HG03469 (cell line): ENCODE measurements around the gene LOXL1.

Experiments used
- ATAC-seq: cut with Tn5 transposase; IDR thresholded peaks from one replicate; pipeline ENCODE4 v1.9.1; 2021; ENCODE audit warnings: mild to moderate bottlenecking, moderate library complexity, moderate number of reproducible peaks; ENCODE audit not compliant: unreplicated experiment

LOXL1 gene

GRCh38 chr15:73921254-73921925, 4.9 kb upstream of the LOXL1 start:
- ATAC-seq, result no peak

- ATAC-seq, result no peak
Measured at GRCh38 chr15:73922186-73923151, 3.8 kb upstream of the LOXL1 start.

DNA sequence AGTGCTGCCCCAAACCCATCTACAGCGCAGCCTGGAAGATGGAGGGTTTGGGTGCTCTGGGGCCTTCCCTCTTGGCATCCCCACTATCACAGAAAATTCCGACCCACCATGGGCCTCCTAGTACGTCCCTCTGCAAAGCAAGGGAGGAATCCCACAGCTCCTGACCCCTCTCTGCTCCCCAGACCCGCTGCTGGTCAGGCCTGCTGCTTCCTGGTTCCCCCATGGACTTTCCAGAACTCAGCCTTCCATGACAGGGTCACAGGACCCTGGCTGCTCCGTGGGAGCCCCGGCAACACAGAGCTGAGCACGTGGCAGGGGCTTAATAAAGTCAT, 3.1 kb upstream of the LOXL1 start:
- no peak for ATAC-seq

DNA sequence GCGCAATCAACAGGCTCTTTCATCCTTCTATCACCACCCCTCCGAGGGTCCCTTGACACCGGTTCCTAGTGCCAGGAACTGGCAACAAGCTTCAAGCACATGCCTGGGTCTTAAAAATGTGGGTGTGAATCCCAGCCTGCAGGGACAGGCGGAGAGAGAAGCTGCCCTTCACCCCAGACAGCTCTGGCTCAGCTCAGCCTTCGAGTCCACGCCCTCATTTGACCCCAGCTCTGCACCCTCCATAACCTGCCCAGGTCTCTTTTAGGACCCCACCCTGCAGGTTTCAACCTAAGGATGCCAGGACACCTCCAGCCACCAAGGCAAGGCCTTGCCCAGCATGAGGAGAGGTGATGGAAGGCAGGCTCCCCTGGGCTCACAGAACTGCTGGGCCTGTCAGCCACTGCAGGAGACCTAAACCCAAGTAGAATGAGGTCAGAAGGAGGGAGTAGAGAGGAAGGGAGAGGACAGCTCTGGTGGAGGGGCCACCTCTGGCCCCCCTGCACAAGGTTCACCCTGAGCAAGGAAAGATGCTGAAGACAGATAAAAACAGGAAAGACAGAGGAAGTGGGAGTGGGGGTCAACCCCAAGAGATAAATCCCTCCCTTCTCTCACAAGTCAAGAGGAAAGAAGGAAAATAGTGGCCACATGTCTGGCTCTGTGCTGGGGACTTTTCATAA, 2.6 kb upstream of the LOXL1 start:
- ATAC-seq, result no peak

DNA sequence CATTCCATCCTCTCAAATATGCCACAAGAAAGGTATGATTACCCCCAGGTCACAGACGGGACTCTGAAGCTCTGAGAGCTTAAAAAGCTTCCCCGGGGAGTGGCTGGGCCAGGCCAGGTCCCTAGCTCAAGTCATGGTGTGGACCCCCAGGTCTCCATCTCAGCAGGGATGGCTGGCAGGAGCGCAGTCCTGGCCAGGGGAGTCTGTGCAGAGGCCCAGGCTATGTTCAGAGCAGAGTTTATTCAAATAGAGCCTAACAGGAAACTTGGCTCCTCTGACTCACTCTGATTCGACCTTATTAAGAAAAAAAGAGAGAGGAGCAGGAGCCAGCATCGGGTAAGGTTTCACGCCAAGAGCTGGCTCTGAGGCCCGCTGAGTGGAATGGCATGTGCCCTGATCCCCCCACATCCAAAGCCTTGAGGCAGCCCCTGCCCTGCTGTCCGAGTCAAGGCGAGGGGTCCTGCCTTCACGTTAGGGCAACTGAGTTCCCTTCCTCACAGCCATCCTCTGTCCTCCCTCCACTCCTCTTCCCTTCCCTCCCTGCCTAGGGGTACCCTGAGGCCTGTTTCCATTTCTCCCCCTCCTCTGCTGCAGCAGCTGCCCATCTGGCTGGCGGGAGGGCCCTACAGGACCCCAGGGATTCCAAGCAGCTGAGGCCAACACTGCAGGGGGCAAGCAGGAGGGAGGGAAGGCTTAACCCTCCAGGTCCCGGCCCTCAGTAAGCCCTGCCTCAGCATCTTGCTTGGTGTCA, 1.9 kb upstream of the LOXL1 start:
- no peak for ATAC-seq

DNA sequence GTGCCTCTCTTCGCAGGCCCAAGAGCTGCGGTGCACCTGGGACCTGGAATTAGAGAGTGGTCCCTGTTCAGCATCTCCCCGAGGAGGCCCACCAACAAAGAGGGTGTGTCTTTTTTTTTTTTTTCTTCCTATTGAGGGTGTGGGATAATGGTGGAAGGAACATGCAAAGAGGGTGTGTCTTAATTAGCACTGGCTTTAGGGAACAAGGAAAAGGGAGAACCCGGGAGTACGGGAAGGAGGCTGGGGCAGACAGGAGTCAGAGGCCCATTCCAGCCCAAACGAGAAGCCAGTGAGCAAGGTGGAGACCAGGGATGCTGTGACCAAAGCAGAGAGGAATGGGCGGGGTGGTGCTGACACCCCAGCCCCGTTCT, 429 bp upstream of the LOXL1 start:
- no peak for ATAC-seq

DNA sequence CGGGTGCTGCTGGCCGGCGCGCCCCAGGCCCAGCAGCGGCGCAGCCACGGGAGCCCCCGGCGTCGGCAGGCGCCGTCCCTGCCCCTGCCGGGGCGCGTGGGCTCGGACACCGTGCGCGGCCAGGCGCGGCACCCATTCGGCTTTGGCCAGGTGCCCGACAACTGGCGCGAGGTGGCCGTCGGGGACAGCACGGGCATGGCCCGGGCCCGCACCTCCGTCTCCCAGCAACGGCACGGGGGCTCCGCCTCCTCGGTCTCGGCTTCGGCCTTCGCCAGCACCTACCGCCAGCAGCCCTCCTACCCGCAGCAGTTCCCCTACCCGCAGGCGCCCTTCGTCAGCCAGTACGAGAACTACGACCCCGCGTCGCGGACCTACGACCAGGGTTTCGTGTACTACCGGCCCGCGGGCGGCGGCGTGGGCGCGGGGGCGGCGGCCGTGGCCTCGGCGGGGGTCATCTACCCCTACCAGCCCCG, 777 bp downstream of the LOXL1 start:
- no peak for ATAC-seq

DNA sequence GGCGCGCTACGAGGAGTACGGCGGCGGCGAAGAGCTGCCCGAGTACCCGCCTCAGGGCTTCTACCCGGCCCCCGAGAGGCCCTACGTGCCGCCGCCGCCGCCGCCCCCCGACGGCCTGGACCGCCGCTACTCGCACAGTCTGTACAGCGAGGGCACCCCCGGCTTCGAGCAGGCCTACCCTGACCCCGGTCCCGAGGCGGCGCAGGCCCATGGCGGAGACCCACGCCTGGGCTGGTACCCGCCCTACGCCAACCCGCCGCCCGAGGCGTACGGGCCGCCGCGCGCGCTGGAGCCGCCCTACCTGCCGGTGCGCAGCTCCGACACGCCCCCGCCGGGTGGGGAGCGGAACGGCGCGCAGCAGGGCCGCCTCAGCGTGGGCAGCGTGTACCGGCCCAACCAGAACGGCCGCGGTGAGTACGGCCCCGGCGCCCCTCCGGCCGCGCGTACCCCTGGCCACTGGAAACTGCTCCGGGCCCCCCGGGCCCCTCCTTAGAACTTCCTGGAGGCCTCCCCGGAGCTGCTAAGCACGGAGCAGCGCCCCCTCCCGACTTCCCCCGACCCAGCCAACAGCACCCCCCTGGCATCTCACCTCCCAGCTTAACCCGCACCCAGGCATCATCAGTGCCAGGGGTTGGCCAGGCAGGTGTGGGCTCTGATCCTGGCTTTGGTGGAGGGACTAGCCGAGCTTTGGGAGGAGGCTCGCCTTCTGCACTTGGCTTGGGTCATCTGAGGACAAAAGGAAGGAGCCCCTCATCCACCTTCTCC, 1.4 kb downstream of the LOXL1 start:
- ATAC-seq, result no peak

- no peak for ATAC-seq
Measured at GRCh38 chr15:73928241-73928579, 1.9 kb downstream of the LOXL1 start.

GRCh38 chr15:73928971-73929627, 2.8 kb downstream of the LOXL1 start:
- ATAC-seq, result no peak

GRCh38 chr15:73930371-73930770, 4.1 kb downstream of the LOXL1 start:
- no peak for ATAC-seq

DNA sequence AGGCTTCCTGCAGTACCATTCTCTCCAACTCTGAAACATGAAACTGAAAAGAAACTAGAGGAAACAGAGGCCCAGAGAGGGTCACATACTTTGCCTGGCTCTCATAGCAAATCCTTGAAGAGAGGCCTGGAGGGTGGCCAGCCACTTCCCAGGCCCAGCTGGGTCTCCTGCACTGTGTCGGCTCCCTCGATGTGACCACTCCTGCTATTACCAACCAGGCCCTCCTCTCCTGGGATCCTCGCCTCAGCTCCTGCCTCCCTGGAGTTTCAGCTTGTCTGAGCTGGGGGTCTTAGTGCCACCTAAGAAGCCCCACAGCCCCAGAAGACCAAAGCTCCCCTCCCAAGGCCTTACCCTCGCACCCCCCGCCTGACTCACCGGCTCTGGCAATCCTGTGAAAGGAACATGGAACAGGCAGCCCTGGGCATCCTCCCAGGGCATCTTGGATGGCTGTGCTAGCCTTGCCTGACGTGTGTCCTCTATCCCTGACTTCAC, 4.6 kb downstream of the LOXL1 start:
- no peak for ATAC-seq

DNA sequence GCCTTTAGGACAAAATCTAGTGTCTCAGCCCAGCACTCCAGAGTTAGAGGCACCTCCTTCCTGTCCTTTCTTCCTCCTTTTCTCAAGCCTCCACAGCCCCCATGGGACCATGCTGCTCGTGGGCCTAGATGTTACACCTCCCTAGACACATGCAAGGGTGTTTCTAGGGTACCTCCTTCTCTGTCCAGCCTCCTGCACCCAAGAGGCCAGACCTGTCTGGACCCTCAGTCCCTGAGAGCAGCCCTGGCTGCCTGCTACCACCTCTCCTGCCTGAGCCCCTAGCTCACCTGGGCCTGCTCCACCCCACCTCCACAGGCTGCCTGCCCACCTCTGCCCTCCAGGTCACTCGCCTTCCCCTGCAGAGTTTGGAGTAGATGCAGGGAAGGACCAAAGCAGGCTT, 5.2 kb downstream of the LOXL1 start:
- no peak for ATAC-seq

GRCh38 chr15:73932381-73933191, 6.3 kb downstream of the LOXL1 start:
- ATAC-seq, result no peak

DNA sequence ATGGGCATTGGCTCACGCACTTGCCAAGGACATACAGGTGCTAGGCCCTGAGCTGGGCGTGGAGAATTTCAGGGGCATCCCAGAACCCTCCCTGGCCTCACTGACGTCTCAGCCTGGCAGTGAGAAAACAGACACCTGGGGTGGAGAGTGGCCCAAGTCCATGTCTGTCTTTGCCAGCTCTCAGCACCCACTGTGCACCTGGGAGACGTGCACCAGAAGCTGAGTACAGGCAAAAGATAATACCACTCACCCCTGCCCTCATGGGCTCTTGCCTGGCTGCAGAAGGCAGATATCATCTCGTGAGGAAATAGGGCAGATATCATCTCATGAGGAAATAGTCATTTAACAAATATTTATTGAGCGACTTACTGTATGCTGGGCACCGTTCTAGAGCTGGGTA, 8.0 kb downstream of the LOXL1 start:
- no peak for ATAC-seq

- no peak for ATAC-seq
Measured at GRCh38 chr15:73935547-73935946, 9.3 kb downstream of the LOXL1 start.

DNA sequence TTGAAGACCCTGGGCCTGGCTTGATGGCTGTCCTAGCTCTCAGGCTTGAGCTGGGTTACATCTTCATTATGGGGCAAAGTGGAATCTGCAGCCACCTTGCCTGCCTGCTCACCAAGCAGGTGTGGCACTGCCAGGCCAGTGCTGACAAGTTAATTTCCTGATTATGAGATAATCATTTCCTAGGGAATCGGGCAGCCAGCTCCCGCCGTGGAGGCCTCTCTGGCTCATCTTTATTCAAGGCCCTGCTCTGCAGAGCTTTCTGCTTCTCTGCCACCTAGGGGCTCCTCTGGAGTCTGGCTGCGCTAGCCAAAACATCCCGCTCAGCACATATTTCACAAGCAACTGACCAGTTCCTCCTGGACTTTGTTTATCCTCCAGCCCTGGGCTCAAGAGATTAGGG, 9.9 kb downstream of the LOXL1 start:
- ATAC-seq, result no peak

DNA sequence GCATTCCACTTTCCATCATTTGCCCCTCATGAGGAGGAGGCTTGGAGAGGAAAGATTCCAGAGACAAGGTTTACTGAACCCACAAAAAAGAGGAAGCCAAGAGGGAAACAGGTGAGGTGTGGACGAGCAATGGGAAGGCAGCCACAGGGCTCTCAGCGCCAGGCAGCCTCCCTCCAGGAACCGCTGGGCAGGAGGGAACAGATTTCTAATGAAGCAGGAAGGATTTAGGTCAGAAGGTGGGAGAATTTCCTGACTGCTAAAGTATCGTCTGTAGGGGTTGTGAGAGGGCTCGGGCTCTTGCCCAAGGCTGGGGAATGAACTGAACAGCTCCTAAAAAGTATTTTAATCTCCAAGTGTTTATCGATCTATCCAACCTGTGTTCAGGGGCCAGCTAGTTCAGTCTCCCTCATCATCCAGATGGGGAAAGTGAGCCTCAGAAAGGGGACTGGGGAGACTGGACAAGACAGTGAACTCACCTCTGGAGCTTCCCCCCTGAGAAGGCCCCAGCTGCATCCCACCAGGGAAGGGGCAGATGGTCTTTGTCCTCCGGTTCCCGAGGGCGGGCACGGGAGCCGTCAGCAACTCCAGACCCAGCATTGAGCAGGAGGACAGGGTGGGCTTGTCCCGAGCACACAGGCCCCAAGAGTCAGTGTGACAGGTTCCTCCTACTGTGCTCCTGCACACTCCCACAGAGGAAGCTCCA, 10.5 kb downstream of the LOXL1 start:
- no peak for ATAC-seq
